HepG2 (cell line): Measurements from ENCODE around the gene MRPL30. TPM values are rescaled to one million over a fixed set of nuclear protein-coding genes. Genes with fewer than 3 reads are reported as not detected.

ENCODE experiments used
- ADNP ChIP-seq: sonication (generic); formaldehyde crosslinking; IDR thresholded peaks from 2 replicates; pipeline ENCODE4 v1.4.0; 2020; ENCODE audit warnings: missing genetic modification reagents
- CBX2 ChIP-seq, 2 experiments: fragments of 200-600 bp in 1 of 2; sonication (generic); formaldehyde crosslinking in 1 of 2; IDR thresholded peaks; 2 replicates each; pipeline versions ENCODE4 v1.7.0 to v1.8.1; 2018 to 2022; ENCODE audit warnings: low read depth in 2 of 2, low read length in 1 of 2, mild to moderate bottlenecking in 1 of 2, missing genetic modification reagents in 1 of 2
- GTF2F1 ChIP-seq: fragments of 150-350 bp; IDR thresholded peaks from 2 replicates; pipeline ENCODE4 v1.6.1; 2014; ENCODE audit warnings: low read length
- MATR3 ChIP-seq: sonication (generic); formaldehyde crosslinking; IDR thresholded peaks from 2 replicates; pipeline ENCODE4 v1.4.0; 2020; ENCODE audit warnings: missing genetic modification reagents
- MEF2D ChIP-seq: sonication (generic); formaldehyde crosslinking; IDR thresholded peaks from 2 replicates; pipeline ENCODE4 v1.5.1; 2020; ENCODE audit warnings: mild to moderate bottlenecking, missing genetic modification reagents
- NFKB2 ChIP-seq: sonication (generic); formaldehyde crosslinking; IDR thresholded peaks from 2 replicates; pipeline ENCODE4 v1.4.0; 2020; ENCODE audit warnings: missing genetic modification reagents, borderline replicate concordance
- NFYB ChIP-seq: sonication (generic); formaldehyde crosslinking; IDR thresholded peaks from 2 replicates; pipeline ENCODE4 v1.4.0; 2020; ENCODE audit warnings: missing genetic modification reagents
- PBX3 ChIP-seq: sonication (generic); formaldehyde crosslinking; IDR thresholded peaks from 2 replicates; pipeline ENCODE4 v1.8.1; 2023; ENCODE audit warnings: missing genetic modification reagents, inconsistent platforms, borderline replicate concordance
- SIX1 ChIP-seq: sonication (generic); formaldehyde crosslinking; IDR thresholded peaks from 2 replicates; pipeline ENCODE4 v1.4.0; 2020; ENCODE audit warnings: missing genetic modification reagents, borderline replicate concordance
- SNRNP70 ChIP-seq: fragments of 200-400 bp; formaldehyde crosslinking; IDR thresholded peaks from 2 replicates; pipeline ENCODE4 v1.6.1; 2017; ENCODE audit warnings: mild to moderate bottlenecking, low read depth, low read length, moderate library complexity
- SP140L ChIP-seq: sonication (generic); formaldehyde crosslinking; IDR thresholded peaks from 2 replicates; pipeline ENCODE4 v1.4.0; 2020; ENCODE audit warnings: missing genetic modification reagents, borderline replicate concordance
- THYN1 ChIP-seq: sonication (generic); formaldehyde crosslinking; IDR thresholded peaks from 2 replicates; pipeline ENCODE4 v1.8.1; 2023; ENCODE audit warnings: low read depth, mild to moderate bottlenecking, moderate library complexity, missing genetic modification reagents, borderline replicate concordance
- ZMYM3 ChIP-seq: sonication (generic); formaldehyde crosslinking; IDR thresholded peaks from 2 replicates; pipeline ENCODE4 v1.5.1; 2020; ENCODE audit warnings: mild to moderate bottlenecking, missing genetic modification reagents
- ZNF260 ChIP-seq: sonication (generic); formaldehyde crosslinking; IDR thresholded peaks from 2 replicates; pipeline ENCODE4 v1.4.0; 2020; ENCODE audit warnings: missing genetic modification reagents, low read depth, mild to moderate bottlenecking, borderline replicate concordance
- ZNF747 ChIP-seq: sonication (generic); formaldehyde crosslinking; IDR thresholded peaks from 2 replicates; pipeline ENCODE4 v1.8.1; 2023; ENCODE audit warnings: missing genetic modification reagents, mild to moderate bottlenecking, borderline replicate concordance
- polyA plus RNA-seq, 8 experiments: library from polyadenylated mRNA; depleted of rRNA in 3 of 8; stranded (reverse) in 7 of 8; unstranded in 1 of 8; fragments of >200 nt; fragmentation: Illumina TruSeq in 4 of 8; extraction: Trizol in 4 of 8; gene quantifications; 2 replicates each; pipeline versions ENCODE4 v1.2.1 to v1.2.3, GENCODE V29; 2011 to 2016; ENCODE audit warnings: low read depth in 4 of 8, missing spikeins in 1 of 8, mixed read lengths in 1 of 8; ENCODE audit not compliant: insufficient read depth in 1 of 8
- total RNA-seq, 5 experiments: library from RNA; depleted of rRNA; stranded (reverse); fragments of >200 nt; fragmentation: Illumina TruSeq; extraction: Trizol; gene quantifications; 2 replicates each; pipeline ENCODE4 v1.2.3, GENCODE V29; 2016; ENCODE audit warnings: low read depth in 1 of 5
- TF ChIP-seq, protein P1 (sequence below): sonication (generic); formaldehyde crosslinking; IDR thresholded peaks from 2 replicates; pipeline ENCODE4 v1.8.1; 2022; ENCODE audit warnings: mild to moderate bottlenecking, missing genetic modification reagents
- TF ChIP-seq, protein P2 (sequence below): sonication (generic); formaldehyde crosslinking; IDR thresholded peaks from 2 replicates; pipeline ENCODE4 v1.5.0; 2020; ENCODE audit warnings: missing genetic modification reagents
- TF ChIP-seq, protein P3 (sequence below): sonication (generic); formaldehyde crosslinking; IDR thresholded peaks from 2 replicates; pipeline ENCODE4 v1.4.0; 2020; ENCODE audit warnings: mild to moderate bottlenecking, missing genetic modification reagents, borderline replicate concordance
- TF ChIP-seq, protein P4 (sequence below): sonication (generic); formaldehyde crosslinking; IDR thresholded peaks from 2 replicates; pipeline ENCODE4 v1.4.0; 2020; ENCODE audit warnings: mild to moderate bottlenecking, missing genetic modification reagents

Gene MRPL30
- total and polyA plus RNA-seq, 2 of the 13 experiments (the other 11 are each of a cell fraction or from before 2014, with no cell fraction given), result 30.2 to 75.3 TPM

GRCh38 chr2:99141110-99142108 lies 39.6 kb upstream of the MRPL30 start, which contains the start of gene C2orf15 (continued):
- no peak for TF ChIP-seq PBX3
- peak; percentile 95 for TF ChIP-seq NFKB2
- no peak; the same call in 1 of the 2 replicates for TF ChIP-seq SIX1 (CRISPR knock-in tag)
- TF ChIP-seq, protein P1, sequence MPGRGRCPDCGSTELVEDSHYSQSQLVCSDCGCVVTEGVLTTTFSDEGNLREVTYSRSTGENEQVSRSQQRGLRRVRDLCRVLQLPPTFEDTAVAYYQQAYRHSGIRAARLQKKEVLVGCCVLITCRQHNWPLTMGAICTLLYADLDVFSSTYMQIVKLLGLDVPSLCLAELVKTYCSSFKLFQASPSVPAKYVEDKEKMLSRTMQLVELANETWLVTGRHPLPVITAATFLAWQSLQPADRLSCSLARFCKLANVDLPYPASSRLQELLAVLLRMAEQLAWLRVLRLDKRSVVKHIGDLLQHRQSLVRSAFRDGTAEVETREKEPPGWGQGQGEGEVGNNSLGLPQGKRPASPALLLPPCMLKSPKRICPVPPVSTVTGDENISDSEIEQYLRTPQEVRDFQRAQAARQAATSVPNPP (CRISPR knock-in tag), result no peak; the same call in 1 of the 2 replicates
- no peak; the same call in 1 of the 2 replicates for TF ChIP-seq ZNF747
- TF ChIP-seq THYN1 (CRISPR knock-in tag), result no peak
- no peak for TF ChIP-seq GTF2F1
- no peak for TF ChIP-seq NFYB (CRISPR knock-in tag)
- TF ChIP-seq, protein P2, sequence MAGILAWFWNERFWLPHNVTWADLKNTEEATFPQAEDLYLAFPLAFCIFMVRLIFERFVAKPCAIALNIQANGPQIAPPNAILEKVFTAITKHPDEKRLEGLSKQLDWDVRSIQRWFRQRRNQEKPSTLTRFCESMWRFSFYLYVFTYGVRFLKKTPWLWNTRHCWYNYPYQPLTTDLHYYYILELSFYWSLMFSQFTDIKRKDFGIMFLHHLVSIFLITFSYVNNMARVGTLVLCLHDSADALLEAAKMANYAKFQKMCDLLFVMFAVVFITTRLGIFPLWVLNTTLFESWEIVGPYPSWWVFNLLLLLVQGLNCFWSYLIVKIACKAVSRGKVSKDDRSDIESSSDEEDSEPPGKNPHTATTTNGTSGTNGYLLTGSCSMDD (CRISPR knock-in tag), result no peak
- no peak for TF ChIP-seq SNRNP70
- peak; percentile 55; the same call in 1 of the 2 replicates for TF ChIP-seq ZMYM3
- TF ChIP-seq CBX2 (IDR thresholded peaks at IDR 0.05; ENCODE audit: low read depth, low read length), result no peak
- TF ChIP-seq CBX2 (CRISPR knock-in tag; IDR thresholded peaks at IDR 0.05; ENCODE audit: low read depth), result no peak
- TF ChIP-seq, protein P3, sequence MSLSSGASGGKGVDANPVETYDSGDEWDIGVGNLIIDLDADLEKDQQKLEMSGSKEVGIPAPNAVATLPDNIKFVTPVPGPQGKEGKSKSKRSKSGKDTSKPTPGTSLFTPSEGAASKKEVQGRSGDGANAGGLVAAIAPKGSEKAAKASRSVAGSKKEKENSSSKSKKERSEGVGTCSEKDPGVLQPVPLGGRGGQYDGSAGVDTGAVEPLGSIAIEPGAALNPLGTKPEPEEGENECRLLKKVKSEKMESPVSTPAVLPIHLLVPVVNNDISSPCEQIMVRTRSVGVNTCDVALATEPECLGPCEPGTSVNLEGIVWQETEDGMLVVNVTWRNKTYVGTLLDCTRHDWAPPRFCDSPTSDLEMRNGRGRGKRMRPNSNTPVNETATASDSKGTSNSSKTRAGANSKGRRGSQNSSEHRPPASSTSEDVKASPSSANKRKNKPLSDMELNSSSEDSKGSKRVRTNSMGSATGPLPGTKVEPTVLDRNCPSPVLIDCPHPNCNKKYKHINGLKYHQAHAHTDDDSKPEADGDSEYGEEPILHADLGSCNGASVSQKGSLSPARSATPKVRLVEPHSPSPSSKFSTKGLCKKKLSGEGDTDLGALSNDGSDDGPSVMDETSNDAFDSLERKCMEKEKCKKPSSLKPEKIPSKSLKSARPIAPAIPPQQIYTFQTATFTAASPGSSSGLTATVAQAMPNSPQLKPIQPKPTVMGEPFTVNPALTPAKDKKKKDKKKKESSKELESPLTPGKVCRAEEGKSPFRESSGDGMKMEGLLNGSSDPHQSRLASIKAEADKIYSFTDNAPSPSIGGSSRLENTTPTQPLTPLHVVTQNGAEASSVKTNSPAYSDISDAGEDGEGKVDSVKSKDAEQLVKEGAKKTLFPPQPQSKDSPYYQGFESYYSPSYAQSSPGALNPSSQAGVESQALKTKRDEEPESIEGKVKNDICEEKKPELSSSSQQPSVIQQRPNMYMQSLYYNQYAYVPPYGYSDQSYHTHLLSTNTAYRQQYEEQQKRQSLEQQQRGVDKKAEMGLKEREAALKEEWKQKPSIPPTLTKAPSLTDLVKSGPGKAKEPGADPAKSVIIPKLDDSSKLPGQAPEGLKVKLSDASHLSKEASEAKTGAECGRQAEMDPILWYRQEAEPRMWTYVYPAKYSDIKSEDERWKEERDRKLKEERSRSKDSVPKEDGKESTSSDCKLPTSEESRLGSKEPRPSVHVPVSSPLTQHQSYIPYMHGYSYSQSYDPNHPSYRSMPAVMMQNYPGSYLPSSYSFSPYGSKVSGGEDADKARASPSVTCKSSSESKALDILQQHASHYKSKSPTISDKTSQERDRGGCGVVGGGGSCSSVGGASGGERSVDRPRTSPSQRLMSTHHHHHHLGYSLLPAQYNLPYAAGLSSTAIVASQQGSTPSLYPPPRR (CRISPR knock-in tag), result peak; percentile 5; the same call in 1 of the 2 replicates
- TF ChIP-seq ZNF260, result no peak
- TF ChIP-seq ADNP (CRISPR knock-in tag), result no peak
- TF ChIP-seq, protein P4, sequence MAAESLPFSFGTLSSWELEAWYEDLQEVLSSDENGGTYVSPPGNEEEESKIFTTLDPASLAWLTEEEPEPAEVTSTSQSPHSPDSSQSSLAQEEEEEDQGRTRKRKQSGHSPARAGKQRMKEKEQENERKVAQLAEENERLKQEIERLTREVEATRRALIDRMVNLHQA (CRISPR knock-in tag), result no peak
- TF ChIP-seq SP140L (CRISPR knock-in tag), result no peak; the same call in 1 of the 2 replicates
- peak; percentile 84 for TF ChIP-seq MEF2D (CRISPR knock-in tag)
- TF ChIP-seq MATR3 (CRISPR knock-in tag), result no peak
